Endothelial cell of umbilical vein (primary cell): ENCODE measurements around the gene PIGQ. TPM values are rescaled to one million over a fixed set of nuclear protein-coding genes. Genes with fewer than 3 reads are reported as not detected.

ENCODE experiments used
- BruUV-seq: library from RNA; stranded (reverse); fragments of 400-500 nt; replicated peaks from 2 replicates; lab custom pipeline; 2021; lab: Mats Ljungman, UMichigan
- CTCF ChIA-PET: fragments of 300-600, 350-600 bp; sonication (Branson Sonifier 250); formaldehyde crosslinking; loops from one replicate; lab custom pipeline; 2021; ENCODE audit warnings: antibody characterized with exemption, inconsistent platforms; lab: Charles Lee
- POLR2A ChIA-PET: fragments of 300-600, 350-600 bp; sonication (Branson Sonifier 250); formaldehyde crosslinking; loops from one replicate; lab custom pipeline; 2021; ENCODE audit warnings: antibody characterized with exemption, inconsistent platforms; lab: Charles Lee
- DNase-seq: peaks from one replicate; pipeline ENCODE4 v3.0.0-alpha.2; 2011; ENCODE audit warnings: low read depth, low spot score
- FAIRE-seq: peaks from 2 replicates; lab custom pipeline; 2011; peaks lifted over from hg19 to GRCh38; lab: Jason Lieb, UNC
- H2AFZ ChIP-seq: 2 replicates; pipeline ENCODE4 v1.6.0; 2012; ENCODE audit warnings: low read depth, low read length, control low read depth, inconsistent platforms
- H3K27ac ChIP-seq: 2 replicates; pipeline ENCODE4 v1.5.1; 2011; ENCODE audit warnings: low read depth, mild to moderate bottlenecking, control low read depth, low read length, moderate library complexity; ENCODE audit not compliant: insufficient read depth
- H3K27me3 ChIP-seq, 2 experiments: 2 replicates each; pipeline versions ENCODE4 v1.6.0 to v1.6.1; 2011; ENCODE audit warnings: low read length in 2 of 2, mixed read lengths in 1 of 2; ENCODE audit not compliant: control insufficient read depth in 2 of 2, insufficient read depth in 2 of 2
- H3K36me3 ChIP-seq, 2 experiments: 2 replicates in 1 of 2; 3 replicates in 1 of 2; pipeline ENCODE4 v1.5.1; 2011; ENCODE audit warnings: low read length in 2 of 2, mild to moderate bottlenecking in 1 of 2, moderate library complexity in 1 of 2; ENCODE audit not compliant: control insufficient read depth in 2 of 2, insufficient read depth in 2 of 2; ENCODE audit errors: extremely low read depth in 1 of 2
- H3K4me1 ChIP-seq: 3 replicates; pipeline ENCODE4 v1.5.1; 2011; ENCODE audit warnings: mild to moderate bottlenecking, low read length; ENCODE audit not compliant: control insufficient read depth, insufficient read depth; ENCODE audit errors: extremely low read depth
- H3K4me2 ChIP-seq: 2 replicates; pipeline ENCODE4 v1.6.1; 2011; ENCODE audit warnings: low read length, control low read depth, mixed read lengths; ENCODE audit not compliant: insufficient read depth
- H3K4me3 ChIP-seq, 3 experiments: fragments of 200-600 bp in 1 of 3; sonication (generic), shearing (Covaris generic) in 1 of 3; replicated peaks in 1 of 3; 2 replicates each; pipeline ENCODE4 v1.5.1; 2011 to 2016; ENCODE audit warnings: control low read depth in 3 of 3, low read length in 3 of 3, mild to moderate bottlenecking in 2 of 3, inconsistent platforms in 1 of 3, low read depth in 1 of 3, moderate library complexity in 1 of 3; ENCODE audit not compliant: insufficient read depth in 1 of 3
- H3K79me2 ChIP-seq: 2 replicates; pipeline ENCODE4 v1.6.0; 2012; ENCODE audit warnings: low read length, inconsistent platforms; ENCODE audit not compliant: control insufficient read depth, insufficient read depth
- H3K9ac ChIP-seq: replicated peaks from 2 replicates; pipeline ENCODE3; 2011; ENCODE audit warnings: low read length, control low read depth; ENCODE audit not compliant: insufficient read depth; ENCODE audit errors: extremely low read depth
- H3K9me1 ChIP-seq: replicated peaks from 3 replicates; pipeline ENCODE4 v1.6.0; 2011; ENCODE audit warnings: mild to moderate bottlenecking, low read length; ENCODE audit not compliant: control insufficient read depth, insufficient read depth; ENCODE audit errors: extremely low read depth
- H3K9me3 ChIP-seq: replicated peaks from 2 replicates; pipeline ENCODE4 v1.5.1; 2012; ENCODE audit warnings: low read length, inconsistent platforms; ENCODE audit not compliant: control insufficient read depth, insufficient read depth
- H4K20me1 ChIP-seq: replicated peaks from 2 replicates; pipeline ENCODE3; 2011; ENCODE audit warnings: mild to moderate bottlenecking, low read length; ENCODE audit not compliant: control insufficient read depth, insufficient read depth; ENCODE audit errors: extremely low read depth
- EZH2 ChIP-seq: IDR thresholded peaks from 2 replicates; pipeline ENCODE4 v1.6.1; 2012; ENCODE audit warnings: borderline replicate concordance, low read depth, mild to moderate bottlenecking, moderate library complexity, low read length, inconsistent platforms; ENCODE audit not compliant: severe bottlenecking
- FOS ChIP-seq: IDR thresholded peaks from 2 replicates; pipeline ENCODE4 v1.6.1; 2011; ENCODE audit warnings: mild to moderate bottlenecking, low read length, moderate library complexity, borderline replicate concordance; ENCODE audit not compliant: insufficient read depth
- GATA2 ChIP-seq: IDR thresholded peaks from 2 replicates; pipeline ENCODE4 v1.7.0; 2011; ENCODE audit warnings: low read depth, mild to moderate bottlenecking, moderate library complexity, mixed read lengths, low read length; ENCODE audit not compliant: insufficient read length, insufficient read depth
- JUN ChIP-seq: IDR thresholded peaks from 2 replicates; pipeline ENCODE4 v1.6.1; 2011; ENCODE audit warnings: borderline replicate concordance, low read depth; ENCODE audit not compliant: insufficient read length, insufficient read depth
- MYC ChIP-seq: IDR thresholded peaks from one replicate; pipeline ENCODE4 v1.6.1; 2011; ENCODE audit warnings: mild to moderate bottlenecking, low read depth, low read length
- POLR2A ChIP-seq: IDR thresholded peaks from 2 replicates; pipeline ENCODE4 v1.6.1; 2012; ENCODE audit warnings: low read depth, mild to moderate bottlenecking, control low read depth, low read length
- POLR2AphosphoS5 ChIP-seq: IDR thresholded peaks from 2 replicates; pipeline ENCODE4 v1.6.1; 2012; ENCODE audit warnings: low read depth, mild to moderate bottlenecking, control low read depth, low read length, moderate library complexity; ENCODE audit not compliant: insufficient read depth
- dilution Hi-C: fragments of 300-500 bp; cut with MboI; formaldehyde crosslinking; loops from one replicate; pipeline ENCODE4 v1.15.0; 2019; ENCODE audit warnings: low sequenced_read_pairs; ENCODE audit not compliant: extremely low pct_ligation_motif_present
- intact Hi-C: fragments of 100-400 bp; cut with micrococcal nuclease; formaldehyde crosslinking; loops from one replicate; pipeline ENCODE4 v1.10.0; 2022
- polyA plus RNA-seq, 4 experiments: library from polyadenylated mRNA; depleted of rRNA in 3 of 4; stranded (reverse) in 3 of 4; unstranded in 1 of 4; fragments of >200 nt; gene quantifications; 2 replicates each; pipeline versions ENCODE4 v1.2.1 to v1.2.3, GENCODE V29; 2011 to 2012; ENCODE audit warnings: missing spikeins in 1 of 4
- total RNA-seq: library from RNA; stranded (reverse); gene quantifications from 2 replicates; pipeline ENCODE4 v1.2.3, GENCODE V29; 2021
- TF ChIP-seq, protein P1 (sequence below): IDR thresholded peaks from 2 replicates; pipeline ENCODE4 v1.6.1; 2011; ENCODE audit not compliant: insufficient read depth, insufficient read length
- TF ChIP-seq, protein P2 (sequence below), 2 donors: IDR thresholded peaks; 1 replicate in 1 of 2; 2 replicates in 1 of 2; pipeline ENCODE4 v1.5.1; 2011; ENCODE audit warnings: low read length in 2 of 2, mild to moderate bottlenecking in 2 of 2, moderate library complexity in 2 of 2, control low read depth in 1 of 2, inconsistent platforms in 1 of 2, low read depth in 1 of 2; ENCODE audit not compliant: insufficient read depth in 1 of 2; ENCODE audit errors: extremely low read depth in 1 of 2

PIGQ gene
- total and polyA plus RNA-seq, 2 donors (not counting 3 experiments of a cell fraction or from before 2014, with no cell fraction given), result 66.9 to 67.7 TPM

DNA sequence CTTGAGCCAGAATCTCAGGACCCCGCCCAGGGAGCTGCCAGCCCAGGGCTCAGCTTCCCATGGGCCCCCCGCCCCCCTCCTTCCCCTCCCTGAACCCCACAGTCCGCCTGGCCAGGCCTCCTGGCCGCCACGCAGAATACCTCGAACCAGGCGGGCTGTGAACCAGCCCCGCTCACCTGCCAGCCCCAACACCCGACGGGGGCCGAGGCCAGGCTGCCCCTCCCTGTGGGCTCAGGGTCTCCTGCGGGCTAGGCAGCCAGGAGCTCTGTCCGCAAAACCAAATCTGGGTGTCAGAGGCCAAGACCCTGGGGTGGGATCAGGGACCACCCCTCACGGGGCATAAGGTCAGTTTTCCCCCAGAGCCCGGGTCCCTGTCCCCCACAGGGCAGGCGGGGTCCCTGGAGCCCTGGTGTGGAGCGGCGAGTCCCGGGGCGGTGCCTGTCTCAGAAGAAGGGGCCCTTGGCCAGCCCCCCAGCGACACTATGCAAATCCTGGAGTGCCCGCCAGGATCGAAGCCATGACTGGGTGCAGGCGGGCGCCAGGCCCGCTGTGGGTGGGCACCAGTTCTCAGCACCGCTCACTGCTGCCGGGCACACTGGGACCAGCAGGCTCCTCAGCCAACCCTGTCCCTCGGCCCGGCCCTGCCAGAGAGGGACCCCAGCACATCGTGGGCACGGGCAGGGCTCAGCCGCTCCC, 16.0 kb upstream of the PIGQ start:
- H3K9ac ChIP-seq, result no peak overlapping the region
- FAIRE-seq, result no peak
- ChIA-PET CTCF (interaction anchor here (0.7 to 2.8 kb wide), 4 partner anchors 10 to 26 kb away, joined by 3 to 9 read pairs (median 4); partner anchors contain the start of gene NHLRC4), POLR2A (no interaction called here)
- H4K20me1 ChIP-seq, result no peaks in the 10 kb centered on the region
- no peak overlapping the region for H3K4me3 ChIP-seq
- H2AFZ ChIP-seq, result no peak overlapping the region
- no peaks in the 10 kb centered on the region for H3K9me3 ChIP-seq
- no peaks in the 10 kb centered on the region for H3K27me3 ChIP-seq
- intact Hi-C loops (no loop called here), dilution Hi-C loops (no loop called here)
- no peak for DNase-seq
- TF ChIP-seq EZH2 (no peak), POLR2AphosphoS5 (no peak), MYC (no peak), GATA2 (no peak), POLR2A (no peak)
- TF ChIP-seq, protein P1, sequence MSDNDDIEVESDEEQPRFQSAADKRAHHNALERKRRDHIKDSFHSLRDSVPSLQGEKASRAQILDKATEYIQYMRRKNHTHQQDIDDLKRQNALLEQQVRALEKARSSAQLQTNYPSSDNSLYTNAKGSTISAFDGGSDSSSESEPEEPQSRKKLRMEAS, result no peak
- H3K27ac ChIP-seq, result no peak overlapping the region
- H3K36me3 ChIP-seq, result peaks cover 0 to 11% of the 10 kb centered on the region in 2 experiments
- no peak overlapping the region for H3K4me2 ChIP-seq
- H3K79me2 ChIP-seq, result peaks cover under 1% of the 10 kb centered on the region
- BruUV-seq, result TSS peak; percentile 56
- H3K9me1 ChIP-seq, result no peaks in the 10 kb centered on the region
- H3K4me1 ChIP-seq, result peaks cover 6% of the 10 kb centered on the region

DNA sequence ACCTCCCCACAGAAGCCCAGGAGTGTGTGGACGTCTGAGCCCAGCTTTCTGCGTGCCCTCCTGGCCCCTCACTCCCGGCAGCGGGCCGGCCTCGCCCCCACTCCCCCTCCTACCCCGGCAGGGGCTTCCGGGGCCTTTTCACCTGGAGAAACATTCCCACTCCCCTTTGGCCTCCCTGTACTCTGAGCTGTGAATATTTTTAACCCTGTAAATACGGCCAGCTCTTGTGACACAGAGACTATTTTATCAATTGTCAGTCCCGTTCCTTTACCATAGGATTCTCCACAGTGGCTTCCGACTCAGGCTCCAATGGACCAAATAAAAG, 15.5 kb upstream of the PIGQ start:
- TF ChIP-seq GATA2 (no peak), POLR2A (no peak), POLR2AphosphoS5 (no peak), MYC (no peak), FOS (no peak), EZH2 (no peak), JUN (no peak)
- TF ChIP-seq, protein P1, result no peak
- TF ChIP-seq, protein P2, sequence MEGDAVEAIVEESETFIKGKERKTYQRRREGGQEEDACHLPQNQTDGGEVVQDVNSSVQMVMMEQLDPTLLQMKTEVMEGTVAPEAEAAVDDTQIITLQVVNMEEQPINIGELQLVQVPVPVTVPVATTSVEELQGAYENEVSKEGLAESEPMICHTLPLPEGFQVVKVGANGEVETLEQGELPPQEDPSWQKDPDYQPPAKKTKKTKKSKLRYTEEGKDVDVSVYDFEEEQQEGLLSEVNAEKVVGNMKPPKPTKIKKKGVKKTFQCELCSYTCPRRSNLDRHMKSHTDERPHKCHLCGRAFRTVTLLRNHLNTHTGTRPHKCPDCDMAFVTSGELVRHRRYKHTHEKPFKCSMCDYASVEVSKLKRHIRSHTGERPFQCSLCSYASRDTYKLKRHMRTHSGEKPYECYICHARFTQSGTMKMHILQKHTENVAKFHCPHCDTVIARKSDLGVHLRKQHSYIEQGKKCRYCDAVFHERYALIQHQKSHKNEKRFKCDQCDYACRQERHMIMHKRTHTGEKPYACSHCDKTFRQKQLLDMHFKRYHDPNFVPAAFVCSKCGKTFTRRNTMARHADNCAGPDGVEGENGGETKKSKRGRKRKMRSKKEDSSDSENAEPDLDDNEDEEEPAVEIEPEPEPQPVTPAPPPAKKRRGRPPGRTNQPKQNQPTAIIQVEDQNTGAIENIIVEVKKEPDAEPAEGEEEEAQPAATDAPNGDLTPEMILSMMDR (IDR thresholded peaks at IDR 0.05; ENCODE audit: extremely low read depth in 1 of 2, insufficient read depth in 1 of 2, low read depth in 1 of 2, low read length in 2 of 2), result no peak
- CTCF ChIA-PET, result interaction anchor here (0.7 to 2.8 kb wide), 4 partner anchors 10 to 25 kb away, joined by 3 to 9 read pairs (median 4); partner anchors contain the start of gene NHLRC4
- DNase-seq, result no peak
- no TSS peak for BruUV-seq
- no peaks in the 10 kb centered on the region for H3K9me3 ChIP-seq
- peaks cover 6% of the 10 kb centered on the region for H3K4me1 ChIP-seq
- peak; percentile 73 for FAIRE-seq
- H2AFZ ChIP-seq, result no peak overlapping the region
- H4K20me1 ChIP-seq, result no peaks in the 10 kb centered on the region
- no peak overlapping the region for H3K4me3 ChIP-seq
- dilution Hi-C loops, result no loop called here
- no peak overlapping the region for H3K4me2 ChIP-seq
- H3K36me3 ChIP-seq, result peaks cover 0 to 11% of the 10 kb centered on the region in 2 experiments
- no peak overlapping the region for H3K9ac ChIP-seq
- H3K9me1 ChIP-seq, result no peaks in the 10 kb centered on the region
- peaks cover 2 to 3% of the 10 kb centered on the region in 2 experiments for H3K27me3 ChIP-seq
- no peaks in the 10 kb centered on the region for H3K79me2 ChIP-seq
- H3K27ac ChIP-seq, result no peak overlapping the region
- POLR2A ChIA-PET, result no interaction called here
- intact Hi-C loops, result no loop called here
